Astrocyte of the cerebellum (primary cell): ENCODE measurements around the gene DMKN.
"Not testable (repeated sequence)": the region's sequence is repeated elsewhere in the genome, so short reads cannot be mapped to it uniquely, and the experiment has no call there.

Experiments used
- DNase-seq: peaks from one replicate; pipeline ENCODE4 v3.0.0-alpha.2; 2011; ENCODE audit warnings: low read depth
- H3K4me3 ChIP-seq: 2 replicates; pipeline ENCODE4 v1.5.1; 2011; ENCODE audit warnings: mild to moderate bottlenecking, low read depth, low read length, moderate library complexity
- in situ Hi-C: cut with HindIII; loops from 2 replicates; pipeline ENCODE4 v1.10.0; 2017; ENCODE audit warnings: low sequenced_read_pairs
- TF ChIP-seq, protein P1 (sequence below): IDR thresholded peaks from 2 replicates; pipeline ENCODE4 v1.5.1; 2012; ENCODE audit warnings: low read length, low read depth, moderate library complexity, mild to moderate bottlenecking; ENCODE audit errors: missing control alignments

Gene DMKN

DNA sequence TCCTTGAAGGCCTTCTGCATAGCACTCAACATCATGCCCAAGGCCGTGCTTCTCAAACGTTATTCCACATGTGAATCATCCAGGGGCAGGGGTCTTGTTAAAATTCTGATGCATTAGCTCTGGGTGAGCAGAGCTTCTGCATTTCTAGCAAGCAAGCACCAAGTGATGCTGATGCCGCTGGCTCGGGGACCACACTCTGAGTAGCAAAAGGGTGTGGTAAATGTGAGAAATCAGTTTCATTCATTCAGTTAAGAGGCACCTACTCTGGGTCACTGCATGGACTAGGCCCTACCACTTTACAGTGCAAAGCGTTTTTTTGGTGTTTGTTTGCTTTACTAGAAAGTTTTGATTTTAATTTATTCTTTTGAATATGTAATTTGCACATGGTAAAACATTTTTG, 30.4 kb downstream of the DMKN start:
- in situ Hi-C loops, result no loop called here
- H3K4me3 ChIP-seq, result no peak overlapping the region
- DNase-seq, result no peak
- TF ChIP-seq, protein P1, sequence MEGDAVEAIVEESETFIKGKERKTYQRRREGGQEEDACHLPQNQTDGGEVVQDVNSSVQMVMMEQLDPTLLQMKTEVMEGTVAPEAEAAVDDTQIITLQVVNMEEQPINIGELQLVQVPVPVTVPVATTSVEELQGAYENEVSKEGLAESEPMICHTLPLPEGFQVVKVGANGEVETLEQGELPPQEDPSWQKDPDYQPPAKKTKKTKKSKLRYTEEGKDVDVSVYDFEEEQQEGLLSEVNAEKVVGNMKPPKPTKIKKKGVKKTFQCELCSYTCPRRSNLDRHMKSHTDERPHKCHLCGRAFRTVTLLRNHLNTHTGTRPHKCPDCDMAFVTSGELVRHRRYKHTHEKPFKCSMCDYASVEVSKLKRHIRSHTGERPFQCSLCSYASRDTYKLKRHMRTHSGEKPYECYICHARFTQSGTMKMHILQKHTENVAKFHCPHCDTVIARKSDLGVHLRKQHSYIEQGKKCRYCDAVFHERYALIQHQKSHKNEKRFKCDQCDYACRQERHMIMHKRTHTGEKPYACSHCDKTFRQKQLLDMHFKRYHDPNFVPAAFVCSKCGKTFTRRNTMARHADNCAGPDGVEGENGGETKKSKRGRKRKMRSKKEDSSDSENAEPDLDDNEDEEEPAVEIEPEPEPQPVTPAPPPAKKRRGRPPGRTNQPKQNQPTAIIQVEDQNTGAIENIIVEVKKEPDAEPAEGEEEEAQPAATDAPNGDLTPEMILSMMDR, result no peak

DNA sequence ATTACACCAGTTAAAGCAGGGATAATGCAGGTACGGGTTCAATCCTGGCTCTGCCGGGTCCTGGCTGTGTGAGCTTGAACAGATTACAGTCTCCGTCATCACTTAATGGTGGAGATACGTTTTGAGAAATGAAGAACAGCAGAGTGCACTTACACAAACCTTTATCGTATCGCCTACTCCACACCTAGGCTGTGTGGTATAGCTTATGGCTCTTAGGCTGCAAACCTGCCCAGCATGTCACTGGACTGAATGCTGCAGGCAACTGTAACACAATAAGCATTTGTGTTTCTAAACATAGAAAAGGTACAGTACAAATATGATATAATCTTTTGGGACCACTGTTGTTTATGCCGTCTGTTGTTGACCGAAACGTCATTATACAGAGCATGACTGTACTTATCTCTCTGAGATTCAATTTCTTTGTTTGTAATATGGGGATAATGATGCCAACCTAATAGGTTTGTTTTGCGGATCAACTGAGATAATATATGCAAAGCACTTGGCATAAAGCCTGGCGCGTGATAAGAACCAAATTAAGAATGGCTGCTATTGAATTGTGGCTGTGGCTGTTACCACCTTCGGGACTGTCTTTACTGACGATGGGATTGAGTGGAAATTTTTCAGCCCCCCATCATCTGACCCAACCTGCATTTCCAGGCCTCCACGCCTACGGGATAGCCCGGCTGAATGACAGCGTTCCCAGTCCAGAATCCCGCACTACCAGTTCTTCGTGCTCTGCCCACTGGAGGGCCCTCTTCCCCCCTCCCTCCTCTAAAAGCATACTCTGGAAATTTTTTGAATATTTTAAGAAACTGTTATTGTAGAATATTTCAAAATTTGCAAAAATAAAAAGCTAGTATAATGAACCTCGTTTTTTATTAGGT, 34.4 kb downstream of the DMKN start:
- TF ChIP-seq, protein P1, result no peak
- in situ Hi-C loops, result no loop called here
- no peak for DNase-seq
- no peak overlapping the region for H3K4me3 ChIP-seq

DNA sequence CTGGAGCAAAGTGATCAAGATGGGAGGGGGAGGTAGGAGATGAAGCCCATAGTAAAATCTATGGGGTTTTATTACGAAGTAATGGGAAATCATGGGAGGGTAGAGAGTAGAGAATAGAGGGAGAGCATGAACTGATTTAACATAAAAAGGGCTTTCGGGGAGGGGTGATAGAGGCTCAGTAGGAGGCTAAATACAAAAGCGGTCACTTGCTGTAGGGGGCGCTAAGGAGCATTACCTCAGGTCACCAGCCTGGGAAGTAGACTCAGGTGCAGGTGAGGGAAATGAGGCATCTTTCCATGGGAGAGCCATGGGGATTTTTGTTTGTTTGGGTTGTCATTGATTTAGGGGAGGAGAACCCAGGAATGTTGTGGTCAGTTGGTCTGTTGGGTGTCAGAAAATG, 37.3 kb downstream of the DMKN start:
- TF ChIP-seq, protein P1, result peak; percentile 2
- in situ Hi-C loops, result no loop called here
- no peak for DNase-seq
- no peak overlapping the region for H3K4me3 ChIP-seq

DNA sequence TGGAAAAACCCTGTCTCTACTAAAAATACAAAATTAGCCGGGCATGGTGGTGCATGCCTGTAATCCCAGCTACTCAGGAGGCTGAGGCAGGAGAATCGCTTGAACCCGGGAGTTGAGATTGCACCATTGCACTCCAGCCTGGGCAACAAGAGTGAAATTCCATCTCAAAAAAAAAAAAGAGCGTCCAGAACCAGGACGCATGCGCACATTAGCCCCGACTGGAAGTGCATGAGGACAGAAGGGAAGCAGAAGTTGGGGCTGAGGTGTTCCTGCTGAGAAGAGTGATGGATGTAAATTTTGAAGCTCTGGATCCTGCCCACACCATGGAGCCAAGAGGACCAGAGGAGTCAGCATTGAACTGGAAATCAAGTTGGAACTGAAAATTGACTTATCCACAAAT, 38.9 kb downstream of the DMKN start:
- DNase-seq, in situ Hi-C loops, H3K4me3 ChIP-seq: not testable (repeated sequence)

DNA sequence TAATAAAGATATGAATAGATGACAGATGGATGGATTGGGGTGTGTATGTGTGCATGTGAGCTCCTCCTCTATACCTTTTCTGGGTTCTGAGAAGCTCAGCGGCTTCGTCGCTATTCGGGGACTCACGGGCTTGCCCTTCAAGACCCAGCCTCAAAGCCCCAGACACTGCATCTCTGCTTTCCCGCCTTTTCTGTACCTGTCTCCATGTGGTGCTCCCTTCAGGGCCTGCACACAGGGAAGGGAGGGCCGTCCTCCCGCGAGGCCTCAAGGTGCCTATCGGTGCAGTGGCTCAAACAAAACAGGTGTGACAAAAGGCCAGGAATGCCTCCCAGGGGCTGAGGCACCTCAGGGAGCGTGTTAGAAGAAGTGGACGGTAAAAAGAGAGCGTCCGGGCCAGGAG, 39.3 kb downstream of the DMKN start:
- no peak for DNase-seq
- in situ Hi-C loops, result no loop called here
- TF ChIP-seq, protein P1, result no peak
- no peak overlapping the region for H3K4me3 ChIP-seq

DNA sequence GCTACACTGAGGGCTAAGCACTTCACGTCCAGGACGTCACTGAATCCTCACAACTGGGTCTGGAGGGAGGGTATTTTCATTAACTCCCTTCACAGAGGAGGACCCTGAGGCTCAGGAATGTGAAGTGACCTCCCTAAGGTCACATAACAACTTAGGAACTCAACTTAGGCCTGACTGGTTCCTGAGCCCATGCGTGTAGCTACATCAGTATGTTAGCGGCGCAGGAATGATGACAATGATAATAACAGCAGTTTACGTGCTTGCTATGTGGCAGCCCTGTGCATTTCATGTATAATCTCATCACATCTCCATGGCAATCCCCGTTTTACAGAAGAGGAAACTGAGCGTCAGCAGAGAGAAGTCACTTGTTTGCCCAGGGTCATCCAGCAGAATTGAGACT, 41.5 kb downstream of the DMKN start:
- TF ChIP-seq, protein P1, result no peak
- in situ Hi-C loops, result no loop called here
- H3K4me3 ChIP-seq, result no peak overlapping the region
- no peak for DNase-seq

DNA sequence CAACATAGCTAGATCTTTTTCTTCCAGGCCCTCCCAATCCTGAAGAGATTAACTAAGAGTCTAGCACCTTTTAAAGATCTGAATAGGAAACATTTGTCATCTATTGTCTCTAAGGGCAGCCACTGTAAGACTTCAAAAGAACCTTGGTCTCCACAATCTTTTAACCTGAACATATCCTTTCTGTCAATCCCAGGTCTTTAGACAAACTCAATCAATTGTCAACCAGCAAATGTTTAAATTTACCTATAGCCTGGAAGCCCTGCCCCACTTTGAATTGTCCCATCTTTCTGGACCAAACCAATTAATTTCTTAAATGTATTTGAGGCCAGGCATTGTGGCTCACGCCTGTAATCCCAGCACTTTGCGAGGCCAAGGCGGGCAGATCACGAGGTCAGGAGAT, 42.4 kb downstream of the DMKN start:
- H3K4me3 ChIP-seq, DNase-seq, in situ Hi-C loops: not testable (repeated sequence)
